ENCODE results near the gene IP6K1.

IP6K1 gene

GRCh38 chr3:49732597-49732996 lies 53.7 kb downstream of the IP6K1 start:
- Histone ChIP-seq H3K4me2 (ENCODE audit: insufficient read depth, low read length) (no peak overlapping the region), H3K27ac (ENCODE audit: low read length) (no peak overlapping the region), H3K79me2 (ENCODE audit: insufficient read depth, low read length) (peaks cover 5% of the 10 kb centered on the region; the same call in 1 of the 2 replicates), H2AFZ (ENCODE audit: low read depth, low read length) (no peak overlapping the region), H3K27me3 (ENCODE audit: insufficient read depth, low read length, poor library complexity) (no peaks in the 10 kb centered on the region), H3K9ac (ENCODE audit: low read depth, low read length) (no peak overlapping the region), H3K9me3 (ENCODE audit: insufficient read depth, low read length, severe bottlenecking) (no peaks in the 10 kb centered on the region), H3K4me3 (ENCODE audit: low read depth in 1 of 2, low read length in 2 of 2) (no peak overlapping the region), H3K36me3 (ENCODE audit: insufficient read depth, low read length) (peaks cover 71% of the 10 kb centered on the region), H3K4me1 (ENCODE audit: insufficient read depth, low read length) (no peaks in the 10 kb centered on the region), H4K20me1 (ENCODE audit: insufficient read depth, low read length) (no peaks in the 10 kb centered on the region; the same call in 1 of the 2 replicates)
- ATAC-seq (ENCODE audit: insufficient read depth, low read depth) (no peak), DNase-seq (no peak)
- TF ChIP-seq CTCF (IDR thresholded peaks at IDR 0.05; ENCODE audit: borderline replicate concordance, extremely low read depth, low read length, poor library complexity, severe bottlenecking) (no peak), EZH2 (IDR thresholded peaks at IDR 0.05; ENCODE audit: borderline replicate concordance, low read depth, low read length, severe bottlenecking) (no peak)

GRCh38 chr3:49729966-49730609 lies 56.3 kb downstream of the IP6K1 start:
- Histone ChIP-seq H4K20me1 (ENCODE audit: insufficient read depth, low read length) (no peaks in the 10 kb centered on the region; the same call in 1 of the 2 replicates), H3K9me3 (ENCODE audit: insufficient read depth, low read length, severe bottlenecking) (no peaks in the 10 kb centered on the region), H2AFZ (ENCODE audit: low read depth, low read length) (no peak overlapping the region), H3K79me2 (ENCODE audit: insufficient read depth, low read length) (peaks cover 3% of the 10 kb centered on the region; the same call in 1 of the 2 replicates), H3K4me1 (ENCODE audit: insufficient read depth, low read length) (peaks cover 5% of the 10 kb centered on the region), H3K4me2 (ENCODE audit: insufficient read depth, low read length) (no peak overlapping the region), H3K27me3 (ENCODE audit: insufficient read depth, low read length, poor library complexity) (no peaks in the 10 kb centered on the region), H3K36me3 (ENCODE audit: insufficient read depth, low read length) (peaks cover 69% of the 10 kb centered on the region), H3K4me3 (ENCODE audit: low read depth in 1 of 2, low read length in 2 of 2) (no peak overlapping the region), H3K27ac (ENCODE audit: low read length) (no peak overlapping the region), H3K9ac (ENCODE audit: low read depth, low read length) (no peak overlapping the region)
- no peak for TF ChIP-seq CTCF (IDR thresholded peaks at IDR 0.05; ENCODE audit: borderline replicate concordance, extremely low read depth, low read length, poor library complexity, severe bottlenecking)
- no peak for TF ChIP-seq EZH2 (IDR thresholded peaks at IDR 0.05; ENCODE audit: borderline replicate concordance, low read depth, low read length, severe bottlenecking)
- DNase-seq (no peak), ATAC-seq (ENCODE audit: insufficient read depth, low read depth) (no peak)

GRCh38 chr3:49727924-49728361 lies 58.4 kb downstream of the IP6K1 start:
- ATAC-seq (ENCODE audit: insufficient read depth, low read depth) = no peak
- Histone ChIP-seq H3K4me1 (ENCODE audit: insufficient read depth, low read length) (peaks cover 18% of the 10 kb centered on the region), H3K9me3 (ENCODE audit: insufficient read depth, low read length, severe bottlenecking) (no peaks in the 10 kb centered on the region), H3K4me3 (ENCODE audit: low read depth in 1 of 2, low read length in 2 of 2) (no peak overlapping the region), H3K4me2 (ENCODE audit: insufficient read depth, low read length) (no peak overlapping the region), H3K9ac (ENCODE audit: low read depth, low read length) (no peak overlapping the region), H4K20me1 (ENCODE audit: insufficient read depth, low read length) (peaks cover 6% of the 10 kb centered on the region), H3K79me2 (ENCODE audit: insufficient read depth, low read length) (peaks cover 12% of the 10 kb centered on the region), H3K36me3 (ENCODE audit: insufficient read depth, low read length) (peaks cover 55% of the 10 kb centered on the region), H3K27me3 (ENCODE audit: insufficient read depth, low read length, poor library complexity) (no peaks in the 10 kb centered on the region), H3K27ac (ENCODE audit: low read length) (no peak overlapping the region), H2AFZ (ENCODE audit: low read depth, low read length) (no peak overlapping the region)
- TF ChIP-seq EZH2 (IDR thresholded peaks at IDR 0.05; ENCODE audit: borderline replicate concordance, low read depth, low read length, severe bottlenecking) = no peak
- TF ChIP-seq CTCF (IDR thresholded peaks at IDR 0.05; ENCODE audit: borderline replicate concordance, extremely low read depth, low read length, poor library complexity, severe bottlenecking) = no peak
- DNase-seq = no peak
